Activated CD8-positive, alpha-beta T cell treated with anti-CD3 and anti-CD28 coated beads for 36 hours (primary cell): ENCODE measurements around the gene ACSL3. TPM values are rescaled to one million over a fixed set of nuclear protein-coding genes. Genes with fewer than 3 reads are reported as not detected.

Experiments
- ATAC-seq: fragments of 200-7000 bp; cut with Tn5 transposase; one replicate; pipeline ENCODE4 v1.10.0; 2021; ENCODE audit warnings: mild to moderate bottlenecking, moderate library complexity
- CTCF ChIA-PET: fragments of 350-600 bp; sonication (Branson Sonifier 250); formaldehyde crosslinking; loops from one replicate; lab custom pipeline; 2021; ENCODE audit warnings: antibody characterized with exemption; lab: Charles Lee
- POLR2A ChIA-PET: fragments of 350-600 bp; sonication (Branson Sonifier 250); formaldehyde crosslinking; loops from one replicate; lab custom pipeline; 2021; ENCODE audit warnings: antibody characterized with exemption; lab: Charles Lee
- DNase-seq: peaks from one replicate; pipeline ENCODE4 v3.0.0-alpha.2; 2020
- H3K27ac Mint-ChIP-seq: one replicate; pipeline ENCODE4 v1.8.0; 2021; ENCODE audit warnings: mild to moderate bottlenecking, mixed read lengths
- H3K27me3 Mint-ChIP-seq: one replicate; pipeline ENCODE4 v1.8.0; 2021; ENCODE audit warnings: mixed read lengths
- H3K36me3 Mint-ChIP-seq: one replicate; pipeline ENCODE4 v1.8.0; 2021; ENCODE audit warnings: low read depth, mixed read lengths
- H3K4me1 Mint-ChIP-seq: one replicate; pipeline ENCODE4 v1.8.0; 2021; ENCODE audit warnings: low read depth, mixed read lengths
- H3K4me3 Mint-ChIP-seq: one replicate; pipeline ENCODE4 v1.8.0; 2021; ENCODE audit warnings: mild to moderate bottlenecking, moderate library complexity, mixed read lengths
- H3K9me3 Mint-ChIP-seq: one replicate; pipeline ENCODE4 v1.8.0; 2021; ENCODE audit warnings: mixed read lengths
- CTCF ChIP-seq: fragments of 200-600 bp; IDR thresholded peaks from one replicate; pipeline ENCODE4 v1.8.0; 2022; ENCODE audit warnings: antibody characterized with exemption, mild to moderate bottlenecking
- intact Hi-C: fragments of 100-400 bp; cut with micrococcal nuclease; formaldehyde crosslinking; loops from one replicate; pipeline ENCODE4 v1.10.0; 2022
- total RNA-seq, 2 experiments: library from RNA; stranded (reverse); gene quantifications; one replicate each; pipeline ENCODE4 v1.2.3, GENCODE V29; 2021

ACSL3 gene
- total RNA-seq, 2 experiments from 2014 or later = 43.8 to 44.6 TPM

- Mint-ChIP-seq H3K36me3 (peaks cover 29% of the 10 kb centered on the region), H3K27me3 (no peaks in the 10 kb centered on the region), H3K4me3 (no peak overlapping the region), H3K27ac (no peak overlapping the region), H3K4me1 (peaks cover 21% of the 10 kb centered on the region), H3K9me3 (peaks cover 9% of the 10 kb centered on the region)
- CTCF ChIA-PET = interaction anchor here (1.8 to 4.5 kb wide), 2 partner anchors 26 to 234 kb away, joined by 6 to 48 read pairs; no protein-coding TSS in a partner anchor
- no peak for TF ChIP-seq CTCF
- no peak for ATAC-seq
- DNase-seq = no peak
- intact Hi-C loops = no loop called here
- POLR2A ChIA-PET = no interaction called here
Observed at GRCh38 chr2:222941510-222942032, 80.7 kb downstream of the ACSL3 start.

DNA sequence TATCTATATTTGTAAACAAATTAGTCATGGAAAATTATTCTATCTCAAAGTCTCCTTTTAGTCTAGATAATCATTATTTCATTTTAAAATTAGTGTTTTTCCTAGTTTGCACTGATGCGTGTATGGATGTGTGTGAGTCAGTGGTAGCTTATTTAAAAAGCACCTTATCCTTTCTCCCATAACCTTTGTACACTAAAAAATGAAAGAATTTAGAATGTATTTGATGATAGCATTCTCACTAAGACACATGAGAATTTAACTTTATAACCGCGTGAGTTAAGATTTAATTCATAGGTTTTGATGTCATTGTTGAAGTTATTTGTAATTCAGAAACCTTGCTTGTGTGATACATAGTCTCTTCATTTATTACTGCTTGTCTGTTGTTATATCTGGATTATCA is 81.7 kb downstream of the ACSL3 start:
- peaks cover 21% of the 10 kb centered on the region for H3K4me1 Mint-ChIP-seq
- no peak overlapping the region for H3K4me3 Mint-ChIP-seq
- H3K27me3 Mint-ChIP-seq = no peaks in the 10 kb centered on the region
- H3K27ac Mint-ChIP-seq = peak overlapping the region; percentile 3
- no peak for DNase-seq
- POLR2A ChIA-PET = no interaction called here
- ATAC-seq = no peak
- intact Hi-C loops = no loop called here
- CTCF ChIA-PET = no interaction called here
- no peak for TF ChIP-seq CTCF
- peaks cover 19% of the 10 kb centered on the region for H3K36me3 Mint-ChIP-seq
- peaks cover 2% of the 10 kb centered on the region for H3K9me3 Mint-ChIP-seq

- Mint-ChIP-seq H3K27ac (peak overlapping the region; percentile 3), H3K27me3 (no peaks in the 10 kb centered on the region), H3K36me3 (peaks cover 15% of the 10 kb centered on the region), H3K4me1 (peaks cover 21% of the 10 kb centered on the region), H3K9me3 (no peaks in the 10 kb centered on the region), H3K4me3 (no peak overlapping the region)
- TF ChIP-seq CTCF = no peak
- CTCF ChIA-PET = interaction anchor here (1.3 kb wide), 1 partner anchor 40 kb away, joined by 3 read pairs; no protein-coding TSS in a partner anchor
- DNase-seq (no peak), ATAC-seq (no peak)
- intact Hi-C loops = no loop called here
- POLR2A ChIA-PET = no interaction called here
Observed at GRCh38 chr2:222942977-222943376, 82.1 kb downstream of the ACSL3 start.

DNA sequence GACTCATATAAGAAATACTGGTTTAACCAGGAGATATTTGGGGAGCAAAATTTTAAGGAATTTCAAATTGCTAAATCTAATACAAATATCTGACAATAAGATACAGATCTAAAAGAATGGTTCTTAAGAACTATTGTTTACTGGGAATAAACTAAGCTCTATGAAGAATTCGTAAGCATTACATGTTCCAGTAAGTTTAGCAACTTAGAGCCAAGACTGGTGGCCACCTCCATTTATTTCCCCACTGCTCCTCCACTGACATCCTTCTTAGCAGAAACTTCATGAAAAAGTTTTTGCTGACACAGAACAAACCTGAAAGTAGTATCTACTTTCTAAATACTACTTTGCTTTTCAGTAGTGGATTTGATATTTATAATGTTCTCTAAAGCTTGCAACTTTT is 83.0 kb downstream of the ACSL3 start:
- ATAC-seq (peak; percentile 65), DNase-seq (no peak)
- Mint-ChIP-seq H3K4me3 (no peak overlapping the region), H3K4me1 (peaks cover 21% of the 10 kb centered on the region), H3K36me3 (peaks cover 8% of the 10 kb centered on the region), H3K27me3 (no peaks in the 10 kb centered on the region), H3K9me3 (no peaks in the 10 kb centered on the region), H3K27ac (no peak overlapping the region)
- POLR2A ChIA-PET = no interaction called here
- CTCF ChIA-PET = interaction anchor here (1.3 kb wide), 2 partner anchors 28 to 40 kb away, joined by 3 to 7 read pairs; no protein-coding TSS in a partner anchor
- intact Hi-C loops = no loop called here
- TF ChIP-seq CTCF = no peak

DNA sequence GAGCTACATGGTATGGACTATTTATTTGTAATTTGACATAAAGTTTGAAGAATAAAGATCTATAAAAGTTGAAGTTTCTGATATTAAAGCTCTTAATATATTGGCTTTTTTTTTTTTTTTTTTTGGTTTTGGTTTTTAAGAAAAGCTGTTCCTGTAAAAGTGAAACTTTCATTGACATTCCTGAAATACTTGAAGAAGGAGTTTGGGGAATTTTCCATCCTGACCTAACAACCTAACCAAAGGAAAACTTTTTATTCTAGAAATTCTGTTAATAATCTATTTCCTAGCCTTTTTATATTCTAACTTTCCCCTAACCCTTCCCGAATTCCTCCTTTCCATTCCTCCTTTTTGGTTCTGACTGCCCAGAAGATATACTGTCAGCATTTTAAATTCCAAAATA is 83.7 kb downstream of the ACSL3 start:
- H3K9me3 Mint-ChIP-seq = no peaks in the 10 kb centered on the region
- intact Hi-C loops = no loop called here
- TF ChIP-seq CTCF = no peak
- DNase-seq (no peak), ATAC-seq (no peak)
- H3K27ac Mint-ChIP-seq = no peak overlapping the region
- no peaks in the 10 kb centered on the region for H3K27me3 Mint-ChIP-seq
- ChIA-PET POLR2A (no interaction called here), CTCF (interaction anchor here (1.3 kb wide), 1 partner anchor 27 kb away, joined by 7 read pairs; no protein-coding TSS in a partner anchor)
- peaks cover 19% of the 10 kb centered on the region for H3K4me1 Mint-ChIP-seq
- H3K36me3 Mint-ChIP-seq = peaks cover 5% of the 10 kb centered on the region
- no peak overlapping the region for H3K4me3 Mint-ChIP-seq
